ENCODE data around the gene MED23.

GRCh38 chr6:131572686-131573415 is 55.2 kb downstream of the MED23 start, which contains the start of gene ARG1:
- no peak for TF ChIP-seq CTCF (IDR thresholded peaks at IDR 0.05)
- TF ChIP-seq POLR2A (IDR thresholded peaks at IDR 0.05) = no peak
